Panc1 (cell line): ENCODE measurements around the gene NDOR1. TPM values are rescaled to one million over a fixed set of nuclear protein-coding genes. Genes with fewer than 3 reads are reported as not detected.

Source experiments
- ATAC-seq: fragments of 200-7000 bp; cut with Tn5 transposase; 2 replicates; pipeline ENCODE4 v1.9.1; 2020; ENCODE audit warnings: mild to moderate bottlenecking, moderate library complexity
- BruUV-seq: library from RNA; stranded (reverse); fragments of 400-500 nt; replicated peaks from 2 replicates; lab custom pipeline; 2021; lab: Mats Ljungman, UMichigan
- CTCF ChIA-PET: fragments of 300-600 bp; sonication (Branson Sonifier 250); formaldehyde crosslinking; loops from one replicate; lab custom pipeline; 2022; ENCODE audit warnings: antibody characterized with exemption; lab: Charles Lee
- POLR2A ChIA-PET: fragments of 300-600 bp; sonication (Branson Sonifier 250); formaldehyde crosslinking; loops from one replicate; lab custom pipeline; 2022; ENCODE audit warnings: antibody characterized with exemption; lab: Charles Lee
- DNase-seq: peaks from one replicate; pipeline ENCODE4 v3.0.0-alpha.2; 2010; ENCODE audit warnings: low read depth, low spot score
- H3K27ac ChIP-seq: 2 replicates; pipeline ENCODE4 v1.5.1; 2011; ENCODE audit warnings: mild to moderate bottlenecking, low read length, inconsistent platforms
- H3K27me3 ChIP-seq: fragments of 200-500 bp; sonication (Bioruptor generic); 2 replicates; pipeline ENCODE4 v1.6.0; 2014; ENCODE audit warnings: low read length, inconsistent platforms; ENCODE audit not compliant: control insufficient read depth, insufficient read depth
- H3K36me3 ChIP-seq: fragments of 200-500 bp; sonication (Bioruptor generic); 2 replicates; pipeline ENCODE4 v1.5.1; 2014; ENCODE audit warnings: inconsistent platforms, mild to moderate bottlenecking, low read length, moderate library complexity; ENCODE audit not compliant: control insufficient read depth, insufficient read depth
- H3K4me1 ChIP-seq: 2 replicates; pipeline ENCODE4 v1.5.1; 2011; ENCODE audit warnings: inconsistent platforms, mild to moderate bottlenecking, low read length, moderate library complexity; ENCODE audit not compliant: control insufficient read depth, insufficient read depth
- H3K4me3 ChIP-seq, 2 experiments: 2 replicates each; pipeline ENCODE4 v1.5.1; 2011 to 2012; ENCODE audit warnings: low read depth in 2 of 2, low read length in 2 of 2, mild to moderate bottlenecking in 2 of 2, inconsistent platforms in 1 of 2, moderate library complexity in 1 of 2
- H3K9me3 ChIP-seq: fragments of 200-500 bp; sonication (Bioruptor generic); 2 replicates; pipeline ENCODE4 v1.5.1; 2014; ENCODE audit warnings: low read depth, mild to moderate bottlenecking, inconsistent platforms, low read length, moderate library complexity; ENCODE audit not compliant: control insufficient read depth, insufficient read depth
- CTCF ChIP-seq: fragments of 450-650 bp; IDR thresholded peaks from 2 replicates; pipeline ENCODE4 v1.5.1; 2017; ENCODE audit warnings: mild to moderate bottlenecking
- POLR2AphosphoS5 ChIP-seq: IDR thresholded peaks from 2 replicates; pipeline ENCODE4 v1.6.1; 2012; ENCODE audit warnings: mild to moderate bottlenecking, low read depth, low read length, moderate library complexity
- REST ChIP-seq, 2 experiments: IDR thresholded peaks; 2 replicates each; pipeline ENCODE4 v1.6.1; 2011 to 2012; ENCODE audit warnings: low read depth in 2 of 2, control low read depth in 1 of 2, low read length in 1 of 2, mild to moderate bottlenecking in 1 of 2, moderate library complexity in 1 of 2; ENCODE audit not compliant: insufficient read depth in 1 of 2
- SIN3A ChIP-seq: IDR thresholded peaks from 2 replicates; pipeline ENCODE4 v1.6.1; 2012; ENCODE audit warnings: low read depth, mild to moderate bottlenecking, low read length, moderate library complexity, borderline replicate concordance; ENCODE audit not compliant: insufficient read depth
- TCF7L2 ChIP-seq: IDR thresholded peaks from 2 replicates; pipeline ENCODE4 v1.6.1; 2011; ENCODE audit warnings: mild to moderate bottlenecking, low read depth, low read length, inconsistent platforms
- in situ Hi-C: cut with HindIII; loops from 2 replicates; pipeline ENCODE4 v1.10.0; 2016; ENCODE audit warnings: low sequenced_read_pairs, low pct_unique_long_range_greater_than_20kb
- intact Hi-C: fragments of 100-400 bp; cut with micrococcal nuclease; formaldehyde crosslinking; loops from one replicate; pipeline ENCODE4 v1.10.0; 2022; ENCODE audit not compliant: unreplicated experiment
- total RNA-seq: library from RNA; stranded (reverse); gene quantifications from one replicate; pipeline ENCODE4 v1.2.1, GENCODE V29; 2021; ENCODE audit not compliant: unreplicated experiment

The NDOR1 gene
- total RNA-seq, 1 experiment from 2014 or later: 15.6 TPM

- in situ Hi-C loops (no loop called here), intact Hi-C loops (no loop called here)
- Histone ChIP-seq H3K27me3 (no peaks in the 10 kb centered on the region), H3K4me1 (peaks cover 4% of the 10 kb centered on the region), H3K9me3 (no peaks in the 10 kb centered on the region), H3K27ac (no peak within 1 kb of the TSS), H3K36me3 (no peaks in the 10 kb centered on the region), H3K4me3 (no peak within 1 kb of the TSS)
- no peak for DNase-seq
- CTCF ChIA-PET: no interaction called here
- no TSS peak for BruUV-seq
- ATAC-seq: no peak
- POLR2A ChIA-PET: no interaction called here
- TF ChIP-seq CTCF: no peak
- TF ChIP-seq POLR2AphosphoS5: no peak
- no peak for TF ChIP-seq REST (IDR thresholded peaks at IDR 0.05; ENCODE audit: insufficient read depth in 1 of 2, low read depth in 2 of 2, low read length in 1 of 2)
- TF ChIP-seq TCF7L2: no peak
- TF ChIP-seq SIN3A: no peak
Measured at GRCh38 chr9:137230705-137231371, 25.3 kb downstream of the NDOR1 start, which contains the start of gene SLC34A3. Gene SLC34A3, plus strand, starts transcription at chr9:137230901. Its CDS starts 802 bp downstream, at chr9:137231703.

DNA sequence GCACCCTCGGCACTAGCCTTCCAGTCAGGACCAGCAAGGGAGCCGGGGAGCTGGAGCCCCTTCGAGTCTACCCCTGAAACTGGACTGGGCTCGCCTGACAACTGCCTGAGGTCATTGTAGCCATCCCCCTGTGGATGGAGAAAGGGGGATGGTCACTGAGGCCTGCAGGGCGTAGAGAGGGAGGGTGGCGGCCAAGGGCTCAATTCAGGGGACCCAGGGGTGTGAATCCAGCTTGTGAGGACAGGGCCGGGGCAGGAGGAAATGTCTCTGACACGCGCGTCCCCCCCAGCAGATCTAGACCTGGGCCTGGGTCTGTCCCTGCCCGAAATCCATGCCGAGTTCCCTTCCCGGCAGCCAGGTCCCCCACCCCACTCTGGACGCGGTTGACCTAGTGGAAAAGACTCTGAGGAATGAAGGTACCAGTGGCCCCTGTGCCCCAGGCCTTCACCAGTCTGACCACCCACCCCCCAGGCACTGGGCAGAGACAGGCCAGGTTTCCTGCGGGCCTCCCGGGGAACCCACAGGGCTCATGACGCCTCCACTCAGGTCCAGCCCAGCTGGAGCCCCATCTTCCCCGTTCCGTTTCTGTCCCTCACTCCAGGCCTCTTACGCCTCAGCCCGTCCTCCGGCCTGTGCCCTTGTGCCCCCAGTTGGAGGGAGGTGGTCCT, 26.0 kb downstream of the NDOR1 start:
- Histone ChIP-seq H3K27me3 (no peaks in the 10 kb centered on the region), H3K36me3 (no peaks in the 10 kb centered on the region), H3K4me3 (no peak overlapping the region), H3K4me1 (peaks cover 4% of the 10 kb centered on the region), H3K27ac (no peak overlapping the region), H3K9me3 (no peaks in the 10 kb centered on the region)
- CTCF ChIA-PET: interaction anchor here (0.6 kb wide), 1 partner anchor 100 kb away, joined by 4 read pairs; no protein-coding TSS in a partner anchor
- BruUV-seq: no TSS peak
- in situ Hi-C loops (no loop called here), intact Hi-C loops (no loop called here)
- POLR2A ChIA-PET: no interaction called here
- DNase-seq (no peak), ATAC-seq (no peak)
- TF ChIP-seq CTCF: no peak
- TF ChIP-seq REST (IDR thresholded peaks at IDR 0.05; ENCODE audit: insufficient read depth in 1 of 2, low read depth in 2 of 2, low read length in 1 of 2): no peak
- no peak for TF ChIP-seq POLR2AphosphoS5
- TF ChIP-seq TCF7L2: no peak
- TF ChIP-seq SIN3A: no peak
